K562 (cell line): ENCODE data around the gene HSDL2. TPM values are rescaled to one million over a fixed set of nuclear protein-coding genes. Genes with fewer than 3 reads are reported as not detected.

Experiments
- ATAC-seq: fragments of 200-7000 bp; cut with Tn5 transposase; 3 replicates; pipeline ENCODE4 v1.9.1; 2020; ENCODE audit warnings: moderate library complexity
- BruUV-seq: library from RNA; stranded (reverse); fragments of 400-500 nt; replicated peaks from 2 replicates; lab custom pipeline; 2021; lab: Mats Ljungman, UMichigan
- CTCF ChIA-PET: fragments of 300-600 bp; formaldehyde crosslinking; extraction: SDS; loops from one replicate; lab custom pipeline; 2021; ENCODE audit warnings: low intra/inter-chr PET ratio; lab: Yijun Ruan, JAX
- POLR2A ChIA-PET: fragments of 300-600, 350-650 bp; sonication (Branson Sonifier 250); formaldehyde crosslinking; extraction: SDS; loops from one replicate; lab custom pipeline; 2021; ENCODE audit warnings: antibody characterized with exemption, inconsistent platforms; lab: Yijun Ruan, JAX
- DNase-seq, 4 experiments: peaks; one replicate each; pipeline versions ENCODE4 v3.0.0 to v3.0.0-alpha.2; 2011 to 2018; ENCODE audit warnings: low spot score in 3 of 4, mixed read lengths in 3 of 4; ENCODE audit errors: extremely low read depth in 1 of 4
- FAIRE-seq: peaks from 2 replicates; lab custom pipeline; 2011; peaks lifted over from hg19 to GRCh38; lab: Jason Lieb, UNC
- H2AFZ ChIP-seq: 2 replicates; pipeline ENCODE4 v1.6.0; 2011; ENCODE audit warnings: low read depth, low read length, control low read depth, inconsistent platforms
- H3K27ac ChIP-seq: fragments of 200-600 bp; 3 replicates; pipeline ENCODE4 v1.8.0; 2011; ENCODE audit warnings: low read depth, mild to moderate bottlenecking, control low read depth, inconsistent platforms, low read length, moderate library complexity, mixed read lengths; ENCODE audit errors: extremely low read depth
- H3K27me3 ChIP-seq, 2 experiments: fragments of 300-600 bp in 1 of 2; 2 replicates in 1 of 2; 3 replicates in 1 of 2; pipeline versions ENCODE4 v1.6.0 to v1.8.0; 2011; ENCODE audit warnings: inconsistent platforms in 2 of 2, low read length in 2 of 2, mild to moderate bottlenecking in 1 of 2, mixed read lengths in 1 of 2, moderate library complexity in 1 of 2; ENCODE audit not compliant: control insufficient read depth in 2 of 2, insufficient read depth in 2 of 2
- H3K36me3 ChIP-seq: fragments of 300-600 bp; 3 replicates; pipeline ENCODE4 v1.8.0; 2011; ENCODE audit warnings: mild to moderate bottlenecking, low read length, inconsistent platforms; ENCODE audit not compliant: control insufficient read depth, insufficient read depth
- H3K4me1 ChIP-seq, 2 experiments: fragments of 200-600 bp in 1 of 2; replicated peaks in 1 of 2; 2 replicates in 1 of 2; 3 replicates in 1 of 2; pipeline versions ENCODE4 v1.5.1 to v1.8.0; 2011; ENCODE audit warnings: inconsistent platforms in 2 of 2, low read length in 2 of 2, mild to moderate bottlenecking in 1 of 2, mixed read lengths in 1 of 2, moderate library complexity in 1 of 2; ENCODE audit not compliant: control insufficient read depth in 2 of 2, insufficient read depth in 2 of 2
- H3K4me2 ChIP-seq: 2 replicates; pipeline ENCODE4 v1.6.1; 2011; ENCODE audit warnings: low read length, control low read depth, inconsistent platforms, mixed read lengths; ENCODE audit not compliant: insufficient read depth
- H3K4me3 ChIP-seq: fragments of 200-600 bp; sonication (generic), shearing (Covaris generic); 2 replicates; pipeline ENCODE4 v1.5.1; 2016; ENCODE audit warnings: control low read depth, inconsistent platforms
- H3K79me2 ChIP-seq: fragments of 200-600 bp; 3 replicates; pipeline ENCODE4 v1.8.0; 2011; ENCODE audit warnings: low read length, inconsistent platforms; ENCODE audit not compliant: control insufficient read depth, insufficient read depth
- H3K9ac ChIP-seq, 2 experiments: 2 replicates each; pipeline versions ENCODE4 v1.6.0 to v1.6.1; 2011; ENCODE audit warnings: low read depth in 2 of 2, low read length in 2 of 2, control low read depth in 1 of 2, inconsistent platforms in 1 of 2, mild to moderate bottlenecking in 1 of 2, mixed read lengths in 1 of 2; ENCODE audit not compliant: insufficient read depth in 1 of 2
- H3K9me1 ChIP-seq: one replicate; pipeline ENCODE4 v1.6.0; 2011; ENCODE audit warnings: inconsistent platforms, mild to moderate bottlenecking, low read length, moderate library complexity; ENCODE audit not compliant: control insufficient read depth, insufficient read depth
- H3K9me3 ChIP-seq: replicated peaks from 2 replicates; pipeline ENCODE4 v1.5.1; 2011; ENCODE audit warnings: low read depth, low read length, inconsistent platforms; ENCODE audit not compliant: control insufficient read depth, insufficient read depth
- H4K20me1 ChIP-seq: replicated peaks from 2 replicates; pipeline ENCODE4 v1.6.1; 2011; ENCODE audit warnings: low read length, inconsistent platforms, mixed read lengths; ENCODE audit not compliant: control insufficient read depth, insufficient read depth
- C11orf30 ChIP-seq: fragments of 450-650 bp; IDR thresholded peaks from 2 replicates; pipeline ENCODE4 v1.6.1; 2016; ENCODE audit warnings: low read depth, mild to moderate bottlenecking
- CBFA2T3 ChIP-seq: fragments of 450-650 bp; IDR thresholded peaks from 2 replicates; pipeline ENCODE4 v1.6.1; 2017
- MAFG ChIP-seq: fragments of 450-650 bp; conservative IDR thresholded peaks from 2 replicates; pipeline ENCODE4 v1.6.1; 2016; ENCODE audit warnings: missing genetic modification characterization, missing compliant biosample characterization
- NONO ChIP-seq, 2 experiments: fragments of 200-400 bp in 1 of 2; fragments of 450-650 bp in 1 of 2; formaldehyde crosslinking in 1 of 2; IDR thresholded peaks; 2 replicates each; pipeline ENCODE4 v1.6.1; 2017; ENCODE audit warnings: low read depth in 2 of 2, mild to moderate bottlenecking in 2 of 2, moderate library complexity in 2 of 2, low read length in 1 of 2
- RHOXF2B ChIP-seq: fragments of 250-450 bp; sonication (Bioruptor Pico); conservative IDR thresholded peaks from 2 replicates; pipeline ENCODE4 v1.5.1; 2021
- SMAD4 ChIP-seq: fragments of 250-450 bp; sonication (Bioruptor Pico); conservative IDR thresholded peaks from 2 replicates; pipeline ENCODE4 v1.8.0; 2021; ENCODE audit warnings: inconsistent platforms, mild to moderate bottlenecking, moderate library complexity
- TBL1XR1 ChIP-seq, 2 experiments: IDR thresholded peaks; 2 replicates each; pipeline ENCODE4 v1.6.1; 2012; ENCODE audit warnings: improper control_type of control experiment in 2 of 2, low read length in 2 of 2, mild to moderate bottlenecking in 1 of 2
- ZNF316 ChIP-seq: fragments of 450-650 bp; IDR thresholded peaks from 2 replicates; pipeline ENCODE4 v1.6.1; 2016
- WGBS: fragments of 100-300 bp; shearing (Covaris generic); methylation state at CpG from one replicate; pipeline ENCODE4 v1.1.6; 2016; ENCODE audit warnings: low coverage, mixed read lengths; ENCODE audit not compliant: insufficient coverage; ENCODE audit errors: missing lambda C conversion rate; 5-methylcytosine and 5-hydroxymethylcytosine counted together
- in situ Hi-C: fragments of 300-500 bp; cut with MboI; formaldehyde crosslinking; loops from 4 replicates; pipeline ENCODE4 v1.15.0; 2018; ENCODE audit warnings: inconsistent platforms, mixed read lengths
- intact Hi-C: fragments of 100-400 bp; cut with micrococcal nuclease; formaldehyde crosslinking; loops from 2 replicates; pipeline ENCODE4 v1.14.2; 2022
- polyA plus RNA-seq, 8 experiments: library from polyadenylated mRNA; depleted of rRNA in 4 of 8; stranded (reverse) in 5 of 8; unstranded in 3 of 8; fragments of >200 nt; fragmentation: Nextera tagmentation in 2 of 8; fragmentation: Illumina TruSeq in 1 of 8; extraction: Ambion mirVana in 2 of 8; extraction: Trizol in 1 of 8; gene quantifications; 2 replicates each; pipeline versions ENCODE4 v1.2.1 to v1.2.3, GENCODE V29; 2011 to 2014; ENCODE audit warnings: inconsistent platforms in 1 of 8, missing spikeins in 1 of 8
- total RNA-seq, 7 experiments: library from RNA; depleted of rRNA in 6 of 7; stranded (reverse); fragments of >200 nt in 6 of 7; fragmentation: Illumina TruSeq in 2 of 7; extraction: Trizol in 2 of 7; gene quantifications; 2 replicates each; pipeline versions ENCODE4 v1.2.1 to v1.2.3, GENCODE V29; 2011 to 2021; ENCODE audit warnings: low replicate concordance in 1 of 7
- TF ChIP-seq, protein P1 (sequence below): fragments of 200-800 bp; sonication (Bioruptor generic); IDR thresholded peaks from 2 replicates; pipeline ENCODE4 v1.6.1; 2016; ENCODE audit warnings: missing genetic modification characterization, missing compliant biosample characterization
- TF ChIP-seq, protein P2 (sequence below): IDR thresholded peaks from 3 replicates; pipeline ENCODE4 v1.6.1; 2011; ENCODE audit warnings: borderline replicate concordance, mild to moderate bottlenecking, moderate library complexity; ENCODE audit not compliant: insufficient read length; ENCODE audit errors: extremely low read depth
- TF ChIP-seq, protein P3 (sequence below): sonication (generic); formaldehyde crosslinking; IDR thresholded peaks from 2 replicates; pipeline ENCODE4 v1.8.0; 2022; ENCODE audit warnings: mild to moderate bottlenecking, missing genetic modification reagents

HSDL2 gene
- total and polyA plus RNA-seq, 9 of the 15 experiments (the other 6 are each of a cell fraction or from before 2014, with no cell fraction given) = 22.8 to 74.1 (median 35.6) TPM

DNA sequence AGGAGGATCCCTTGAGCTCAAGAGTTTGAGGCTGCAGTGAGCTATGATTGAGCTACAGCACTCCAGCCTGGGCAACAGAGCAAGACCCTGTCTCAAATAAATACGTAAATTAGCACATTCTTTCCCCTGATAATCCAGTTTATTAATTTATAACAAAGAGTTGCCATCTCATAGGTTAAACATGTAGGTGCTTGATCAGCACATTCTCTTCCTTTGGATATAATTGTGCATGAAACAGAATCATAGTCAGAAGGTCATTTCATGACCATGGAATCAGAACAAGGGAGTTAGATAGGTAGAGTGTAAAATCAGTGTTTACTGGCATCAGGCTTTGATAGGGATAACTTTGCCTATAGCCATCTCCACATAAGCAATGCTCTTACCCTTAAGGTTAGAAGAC lies 63.7 kb downstream of the HSDL2 start:
- in situ Hi-C loops (no loop called here), intact Hi-C loops (loop anchor here (1.0 to 10.0 kb wide), 3 partner anchors 222 to 351 kb away; no protein-coding TSS in a partner anchor)
- 35% methylated on average over 1 of the region's 1 CpG for WGBS
- Histone ChIP-seq H4K20me1 (no peaks in the 10 kb centered on the region), H3K4me1 (peaks cover 0 to 8% of the 10 kb centered on the region in 2 experiments; a peak in 3 of 5 replicates), H3K27ac (no peak overlapping the region), H2AFZ (no peak overlapping the region), H3K9ac (no peak overlapping the region), H3K79me2 (no peaks in the 10 kb centered on the region), H3K36me3 (peaks cover 4% of the 10 kb centered on the region; the same call in 2 of the 3 replicates), H3K4me3 (no peak overlapping the region), H3K9me3 (no peaks in the 10 kb centered on the region), H3K4me2 (no peak overlapping the region), H3K9me1 (no peaks in the 10 kb centered on the region), H3K27me3 (no peaks in the 10 kb centered on the region)
- ATAC-seq (no peak), FAIRE-seq (no peak), DNase-seq (no peak)
- peak; percentile 80 for TF ChIP-seq ZNF316
- TF ChIP-seq CBFA2T3 = no peak
- peak; percentile 58 for TF ChIP-seq C11orf30
- no peak for TF ChIP-seq TBL1XR1 (IDR thresholded peaks at IDR 0.05; ENCODE audit: low read length in 2 of 2)
- no peak for TF ChIP-seq RHOXF2B (CRISPR knock-in tag)
- TF ChIP-seq, protein P1, sequence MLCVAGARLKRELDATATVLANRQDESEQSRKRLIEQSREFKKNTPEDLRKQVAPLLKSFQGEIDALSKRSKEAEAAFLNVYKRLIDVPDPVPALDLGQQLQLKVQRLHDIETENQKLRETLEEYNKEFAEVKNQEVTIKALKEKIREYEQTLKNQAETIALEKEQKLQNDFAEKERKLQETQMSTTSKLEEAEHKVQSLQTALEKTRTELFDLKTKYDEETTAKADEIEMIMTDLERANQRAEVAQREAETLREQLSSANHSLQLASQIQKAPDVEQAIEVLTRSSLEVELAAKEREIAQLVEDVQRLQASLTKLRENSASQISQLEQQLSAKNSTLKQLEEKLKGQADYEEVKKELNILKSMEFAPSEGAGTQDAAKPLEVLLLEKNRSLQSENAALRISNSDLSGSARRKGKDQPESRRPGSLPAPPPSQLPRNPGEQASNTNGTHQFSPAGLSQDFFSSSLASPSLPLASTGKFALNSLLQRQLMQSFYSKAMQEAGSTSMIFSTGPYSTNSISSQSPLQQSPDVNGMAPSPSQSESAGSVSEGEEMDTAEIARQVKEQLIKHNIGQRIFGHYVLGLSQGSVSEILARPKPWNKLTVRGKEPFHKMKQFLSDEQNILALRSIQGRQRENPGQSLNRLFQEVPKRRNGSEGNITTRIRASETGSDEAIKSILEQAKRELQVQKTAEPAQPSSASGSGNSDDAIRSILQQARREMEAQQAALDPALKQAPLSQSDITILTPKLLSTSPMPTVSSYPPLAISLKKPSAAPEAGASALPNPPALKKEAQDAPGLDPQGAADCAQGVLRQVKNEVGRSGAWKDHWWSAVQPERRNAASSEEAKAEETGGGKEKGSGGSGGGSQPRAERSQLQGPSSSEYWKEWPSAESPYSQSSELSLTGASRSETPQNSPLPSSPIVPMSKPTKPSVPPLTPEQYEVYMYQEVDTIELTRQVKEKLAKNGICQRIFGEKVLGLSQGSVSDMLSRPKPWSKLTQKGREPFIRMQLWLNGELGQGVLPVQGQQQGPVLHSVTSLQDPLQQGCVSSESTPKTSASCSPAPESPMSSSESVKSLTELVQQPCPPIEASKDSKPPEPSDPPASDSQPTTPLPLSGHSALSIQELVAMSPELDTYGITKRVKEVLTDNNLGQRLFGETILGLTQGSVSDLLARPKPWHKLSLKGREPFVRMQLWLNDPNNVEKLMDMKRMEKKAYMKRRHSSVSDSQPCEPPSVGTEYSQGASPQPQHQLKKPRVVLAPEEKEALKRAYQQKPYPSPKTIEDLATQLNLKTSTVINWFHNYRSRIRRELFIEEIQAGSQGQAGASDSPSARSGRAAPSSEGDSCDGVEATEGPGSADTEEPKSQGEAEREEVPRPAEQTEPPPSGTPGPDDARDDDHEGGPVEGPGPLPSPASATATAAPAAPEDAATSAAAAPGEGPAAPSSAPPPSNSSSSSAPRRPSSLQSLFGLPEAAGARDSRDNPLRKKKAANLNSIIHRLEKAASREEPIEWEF (CRISPR knock-in tag) = no peak
- TF ChIP-seq, protein P2, sequence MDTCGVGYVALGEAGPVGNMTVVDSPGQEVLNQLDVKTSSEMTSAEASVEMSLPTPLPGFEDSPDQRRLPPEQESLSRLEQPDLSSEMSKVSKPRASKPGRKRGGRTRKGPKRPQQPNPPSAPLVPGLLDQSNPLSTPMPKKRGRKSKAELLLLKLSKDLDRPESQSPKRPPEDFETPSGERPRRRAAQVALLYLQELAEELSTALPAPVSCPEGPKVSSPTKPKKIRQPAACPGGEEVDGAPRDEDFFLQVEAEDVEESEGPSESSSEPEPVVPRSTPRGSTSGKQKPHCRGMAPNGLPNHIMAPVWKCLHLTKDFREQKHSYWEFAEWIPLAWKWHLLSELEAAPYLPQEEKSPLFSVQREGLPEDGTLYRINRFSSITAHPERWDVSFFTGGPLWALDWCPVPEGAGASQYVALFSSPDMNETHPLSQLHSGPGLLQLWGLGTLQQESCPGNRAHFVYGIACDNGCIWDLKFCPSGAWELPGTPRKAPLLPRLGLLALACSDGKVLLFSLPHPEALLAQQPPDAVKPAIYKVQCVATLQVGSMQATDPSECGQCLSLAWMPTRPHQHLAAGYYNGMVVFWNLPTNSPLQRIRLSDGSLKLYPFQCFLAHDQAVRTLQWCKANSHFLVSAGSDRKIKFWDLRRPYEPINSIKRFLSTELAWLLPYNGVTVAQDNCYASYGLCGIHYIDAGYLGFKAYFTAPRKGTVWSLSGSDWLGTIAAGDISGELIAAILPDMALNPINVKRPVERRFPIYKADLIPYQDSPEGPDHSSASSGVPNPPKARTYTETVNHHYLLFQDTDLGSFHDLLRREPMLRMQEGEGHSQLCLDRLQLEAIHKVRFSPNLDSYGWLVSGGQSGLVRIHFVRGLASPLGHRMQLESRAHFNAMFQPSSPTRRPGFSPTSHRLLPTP = no peak
- no peak for TF ChIP-seq SMAD4 (CRISPR knock-in tag)
- TF ChIP-seq, protein P3, sequence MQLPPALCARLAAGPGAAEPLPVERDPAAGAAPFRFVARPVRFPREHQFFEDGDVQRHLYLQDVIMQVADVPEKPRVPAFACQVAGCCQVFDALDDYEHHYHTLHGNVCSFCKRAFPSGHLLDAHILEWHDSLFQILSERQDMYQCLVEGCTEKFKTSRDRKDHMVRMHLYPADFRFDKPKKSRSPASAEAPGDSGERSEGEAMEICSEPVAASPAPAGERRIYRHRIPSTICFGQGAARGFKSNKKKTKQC (CRISPR knock-in tag) = no peak
- no peak for TF ChIP-seq NONO (IDR thresholded peaks at IDR 0.05; ENCODE audit: low read depth in 2 of 2, low read length in 1 of 2)
- TF ChIP-seq MAFG (tag) = peak; percentile 53
- POLR2A ChIA-PET = interaction anchor here (0.9 to 2.6 kb wide), 5 partner anchors 10 to 135 kb away, joined by 3 to 14 read pairs (median 4); no protein-coding TSS in a partner anchor
- BruUV-seq = no TSS peak
- CTCF ChIA-PET = interaction anchor here (1.0 to 2.0 kb wide), 2 partner anchors 222 to 377 kb away, joined by 3 to 7 read pairs; no protein-coding TSS in a partner anchor
